Measurements from ENCODE around the gene CMTM6.
"Not testable (repeated sequence)": the region's sequence is repeated elsewhere in the genome, so short reads cannot be mapped to it uniquely, and the experiment has no call there.

The CMTM6 gene

GRCh38 chr3:32483772-32484171 lies 18.9 kb downstream of the CMTM6 start:
- in situ Hi-C loops (cut with MboI; ENCODE audit: low sequenced_read_pairs, unreplicated experiment) = no loop called here
- TF ChIP-seq CTCF (IDR thresholded peaks at IDR 0.05; ENCODE audit: borderline replicate concordance, control extremely low read depth, extremely low read depth, insufficient read depth, missing control alignments) = no peak
- no peak for DNase-seq (ENCODE audit: low spot score)

- in situ Hi-C loops (cut with MboI; ENCODE audit: low sequenced_read_pairs, unreplicated experiment) = no loop called here
- DNase-seq (ENCODE audit: low spot score) = no peak
- TF ChIP-seq CTCF (IDR thresholded peaks at IDR 0.05; ENCODE audit: borderline replicate concordance, control extremely low read depth, extremely low read depth, insufficient read depth, missing control alignments) = no peak
Observed at GRCh38 chr3:32482693-32483092, 20.0 kb downstream of the CMTM6 start.

- TF ChIP-seq CTCF (IDR thresholded peaks at IDR 0.05; ENCODE audit: borderline replicate concordance, control extremely low read depth, extremely low read depth, insufficient read depth, missing control alignments) = no peak
- no peak for DNase-seq (ENCODE audit: low spot score)
- in situ Hi-C loops (cut with MboI; ENCODE audit: low sequenced_read_pairs, unreplicated experiment) = no loop called here
Observed at GRCh38 chr3:32481791-32482631, 20.6 kb downstream of the CMTM6 start.

- in situ Hi-C loops (cut with MboI; ENCODE audit: low sequenced_read_pairs, unreplicated experiment) = no loop called here
- no peak for DNase-seq (ENCODE audit: low spot score)
- no peak for TF ChIP-seq CTCF (IDR thresholded peaks at IDR 0.05; ENCODE audit: borderline replicate concordance, control extremely low read depth, extremely low read depth, insufficient read depth, missing control alignments)
Observed at GRCh38 chr3:32480604-32481003, 22.0 kb downstream of the CMTM6 start.

- in situ Hi-C loops (cut with MboI; ENCODE audit: low sequenced_read_pairs, unreplicated experiment) = no loop called here
- no peak for TF ChIP-seq CTCF (IDR thresholded peaks at IDR 0.05; ENCODE audit: borderline replicate concordance, control extremely low read depth, extremely low read depth, insufficient read depth, missing control alignments)
- DNase-seq (ENCODE audit: low spot score) = no peak
Observed at GRCh38 chr3:32474201-32474600, 28.5 kb downstream of the CMTM6 start.

- in situ Hi-C loops (cut with MboI; ENCODE audit: low sequenced_read_pairs, unreplicated experiment); DNase-seq (ENCODE audit: low spot score): not testable (repeated sequence)
Observed at GRCh38 chr3:32472151-32472550, 30.5 kb downstream of the CMTM6 start.

GRCh38 chr3:32471246-32471645 lies 31.4 kb downstream of the CMTM6 start:
- no peak for TF ChIP-seq CTCF (IDR thresholded peaks at IDR 0.05; ENCODE audit: borderline replicate concordance, control extremely low read depth, extremely low read depth, insufficient read depth, missing control alignments)
- in situ Hi-C loops (cut with MboI; ENCODE audit: low sequenced_read_pairs, unreplicated experiment) = no loop called here
- no peak for DNase-seq (ENCODE audit: low spot score)
